Memory B cell (primary cell): ENCODE results near the gene FIZ1.
"Not testable (repeated sequence)": the region's sequence is repeated elsewhere in the genome, so short reads cannot be mapped to it uniquely, and the experiment has no call there.

ENCODE experiments used
- ATAC-seq: fragments of 150-1000 bp; cut with Tn5 transposase; 2 replicates; pipeline ENCODE4 v1.10.0; 2021; ENCODE audit warnings: low read depth, mild to moderate bottlenecking, moderate library complexity
- DNase-seq, 2 donors: peaks; one replicate each; pipeline ENCODE4 v3.0.0; 2022; ENCODE audit warnings: low spot score in 2 of 2
- H3K27ac Mint-ChIP-seq: one replicate; pipeline ENCODE4 v1.8.0; 2022; ENCODE audit warnings: mild to moderate bottlenecking, moderate library complexity, mixed read lengths
- H3K27me3 Mint-ChIP-seq: one replicate; pipeline ENCODE4 v1.8.0; 2022; ENCODE audit warnings: mixed read lengths
- H3K36me3 Mint-ChIP-seq: one replicate; pipeline ENCODE4 v1.8.0; 2022; ENCODE audit warnings: mild to moderate bottlenecking, mixed read lengths
- H3K4me1 Mint-ChIP-seq: one replicate; pipeline ENCODE4 v1.8.0; 2022; ENCODE audit warnings: mixed read lengths
- H3K4me3 Mint-ChIP-seq: one replicate; pipeline ENCODE4 v1.8.0; 2022; ENCODE audit warnings: mild to moderate bottlenecking, moderate library complexity, mixed read lengths
- H3K9me3 Mint-ChIP-seq: one replicate; pipeline ENCODE4 v1.8.0; 2022; ENCODE audit warnings: mixed read lengths

FIZ1 gene

GRCh38 chr19:55569477-55569876 lies 29.8 kb downstream of the FIZ1 start:
- H3K27me3 Mint-ChIP-seq, H3K9me3 Mint-ChIP-seq, H3K4me3 Mint-ChIP-seq, DNase-seq, ATAC-seq, H3K36me3 Mint-ChIP-seq, H3K27ac Mint-ChIP-seq, H3K4me1 Mint-ChIP-seq: not testable (repeated sequence)

DNA sequence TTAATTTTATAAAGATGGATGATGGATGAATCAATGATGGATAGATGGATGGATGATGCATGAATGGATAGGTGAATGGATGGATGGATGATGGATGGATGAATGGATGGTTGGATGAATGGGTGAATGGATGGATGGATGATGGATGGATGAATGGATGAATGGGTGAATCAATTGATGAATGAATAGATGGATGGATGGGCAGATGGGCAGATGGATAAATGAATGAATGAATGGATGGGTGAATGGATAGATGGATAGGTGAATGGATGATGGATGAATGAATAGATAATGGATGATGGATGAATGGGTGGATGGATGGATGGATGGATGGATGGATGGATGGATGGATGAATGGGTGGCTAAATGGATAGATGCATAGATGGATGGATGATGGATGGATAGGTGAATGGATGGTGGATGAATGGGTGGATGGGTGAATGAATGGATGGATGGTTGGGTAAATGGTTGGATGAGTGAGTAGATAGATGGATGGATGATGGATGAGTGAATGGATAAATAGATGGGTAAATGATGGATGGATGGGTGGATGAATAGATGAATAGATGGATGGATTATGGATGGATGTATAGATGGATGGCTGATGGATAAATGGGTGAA lies 31.5 kb downstream of the FIZ1 start:
- Mint-ChIP-seq H3K36me3 (no peaks in the 10 kb centered on the region), H3K4me1 (no peaks in the 10 kb centered on the region), H3K9me3 (no peaks in the 10 kb centered on the region), H3K27me3 (peaks cover 17% of the 10 kb centered on the region), H3K4me3 (no peak overlapping the region), H3K27ac (no peak overlapping the region)
- no peak for ATAC-seq
- DNase-seq, result no peak

- Mint-ChIP-seq H3K27ac (no peak overlapping the region), H3K9me3 (no peaks in the 10 kb centered on the region), H3K4me3 (no peak overlapping the region), H3K36me3 (no peaks in the 10 kb centered on the region), H3K27me3 (peaks cover 17% of the 10 kb centered on the region), H3K4me1 (no peaks in the 10 kb centered on the region)
- DNase-seq (no peak), ATAC-seq (no peak)
Measured at GRCh38 chr19:55566823-55567222, 32.5 kb downstream of the FIZ1 start.

- Mint-ChIP-seq H3K4me1 (no peaks in the 10 kb centered on the region), H3K27ac (no peak overlapping the region), H3K9me3 (no peaks in the 10 kb centered on the region), H3K4me3 (no peak overlapping the region), H3K36me3 (no peaks in the 10 kb centered on the region), H3K27me3 (peaks cover 21% of the 10 kb centered on the region)
- ATAC-seq, result no peak
- no peak for DNase-seq
Measured at GRCh38 chr19:55563261-55563690, 36.0 kb downstream of the FIZ1 start.

DNA sequence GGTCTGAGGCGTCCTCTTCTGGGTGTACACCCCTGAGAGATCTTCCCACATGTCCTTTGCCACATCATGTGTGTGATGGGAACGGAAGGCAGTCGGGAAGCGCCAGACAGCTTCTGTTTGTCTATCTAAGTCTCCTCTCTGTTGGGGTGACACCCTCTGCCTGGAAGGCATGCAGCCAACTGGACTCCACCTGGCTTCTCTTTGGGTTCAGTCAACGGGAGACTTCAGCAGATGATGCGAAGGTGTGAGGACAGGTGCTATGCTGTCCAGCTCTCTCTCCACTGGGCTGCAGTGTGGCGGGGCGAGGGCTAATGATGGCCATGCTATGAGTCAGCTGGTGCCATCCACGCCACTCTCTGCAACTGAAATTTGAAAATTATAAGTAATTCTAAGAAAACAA lies 39.6 kb downstream of the FIZ1 start:
- DNase-seq (no peak), ATAC-seq (no peak)
- H3K9me3 Mint-ChIP-seq, result no peaks in the 10 kb centered on the region
- H3K27ac Mint-ChIP-seq, result no peak overlapping the region
- H3K4me1 Mint-ChIP-seq, result no peaks in the 10 kb centered on the region
- H3K36me3 Mint-ChIP-seq, result no peaks in the 10 kb centered on the region
- H3K4me3 Mint-ChIP-seq, result no peak overlapping the region
- H3K27me3 Mint-ChIP-seq, result peaks cover 13% of the 10 kb centered on the region

DNA sequence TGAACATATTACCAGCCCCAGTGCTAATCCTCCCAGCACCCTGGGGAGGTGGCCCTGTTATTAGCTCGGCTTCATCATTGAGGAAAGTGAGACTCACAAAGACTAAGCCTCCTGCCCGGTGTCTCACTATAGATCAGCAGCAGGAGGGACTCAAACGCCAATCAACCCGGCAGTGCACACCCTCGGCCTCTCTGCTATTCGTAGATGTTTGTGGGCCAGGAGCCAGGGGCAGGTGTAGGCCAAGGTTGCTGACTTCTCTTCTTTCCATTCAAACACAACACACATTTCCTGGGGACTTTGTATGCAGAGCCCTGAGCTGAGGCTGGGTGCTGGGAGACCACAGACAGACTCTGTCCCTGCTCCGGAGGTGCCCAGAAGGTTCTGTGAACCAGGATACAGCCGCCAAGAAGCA lies 44.6 kb downstream of the FIZ1 start:
- no peaks in the 10 kb centered on the region for H3K4me1 Mint-ChIP-seq
- no peaks in the 10 kb centered on the region for H3K36me3 Mint-ChIP-seq
- no peak for DNase-seq
- no peak overlapping the region for H3K4me3 Mint-ChIP-seq
- ATAC-seq, result no peak
- peaks cover 23% of the 10 kb centered on the region for H3K27me3 Mint-ChIP-seq
- H3K27ac Mint-ChIP-seq, result no peak overlapping the region
- no peaks in the 10 kb centered on the region for H3K9me3 Mint-ChIP-seq

DNA sequence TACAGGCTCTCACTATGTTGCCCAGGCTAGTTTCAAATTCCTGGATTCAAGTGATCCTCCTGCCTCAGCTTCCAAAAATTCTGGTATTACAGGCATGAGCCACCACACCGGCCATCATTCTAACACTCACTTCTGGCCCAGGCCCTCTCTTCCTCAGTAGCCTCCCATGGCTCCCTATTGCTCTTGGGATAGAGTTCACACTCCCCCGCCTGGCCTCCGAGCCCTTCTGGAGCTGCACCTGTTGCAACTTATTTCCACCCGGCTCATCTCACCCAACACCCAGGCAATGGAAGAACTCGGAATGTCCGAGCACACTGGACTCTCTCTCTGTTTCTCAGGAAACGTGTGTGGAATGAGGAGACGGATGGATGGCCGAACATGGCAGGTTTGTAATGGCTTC lies 45.0 kb downstream of the FIZ1 start:
- Mint-ChIP-seq H3K27ac (no peak overlapping the region), H3K27me3 (peaks cover 23% of the 10 kb centered on the region), H3K36me3 (no peaks in the 10 kb centered on the region), H3K4me3 (no peak overlapping the region), H3K4me1 (peaks cover 2% of the 10 kb centered on the region), H3K9me3 (no peaks in the 10 kb centered on the region)
- DNase-seq, result no peak
- ATAC-seq, result no peak

GRCh38 chr19:55553217-55554182 lies 45.8 kb downstream of the FIZ1 start:
- Mint-ChIP-seq H3K4me1 (peaks cover 2% of the 10 kb centered on the region), H3K4me3 (no peak overlapping the region), H3K9me3 (no peaks in the 10 kb centered on the region), H3K27me3 (peaks cover 23% of the 10 kb centered on the region), H3K27ac (no peak overlapping the region), H3K36me3 (no peaks in the 10 kb centered on the region)
- DNase-seq (no peak), ATAC-seq (no peak)

DNA sequence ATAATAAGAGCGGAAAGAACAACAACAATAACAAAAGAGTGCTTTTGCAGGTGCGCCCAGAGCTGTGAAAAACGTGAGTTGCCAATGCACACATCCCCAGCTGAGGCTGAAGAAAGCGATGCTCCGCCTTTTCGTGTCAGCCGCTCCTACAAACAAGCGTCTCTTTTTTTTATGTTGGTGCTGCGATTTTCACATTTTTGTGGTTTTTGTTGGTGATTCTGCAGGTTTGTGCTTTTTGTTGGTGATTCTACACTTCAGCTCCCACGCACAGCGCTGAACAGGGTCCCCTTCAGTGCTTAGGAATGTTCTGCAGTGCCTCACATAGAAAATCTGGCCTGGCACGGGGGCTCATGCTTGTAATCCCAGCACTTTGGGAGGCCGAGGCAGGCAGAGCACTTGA lies 46.7 kb downstream of the FIZ1 start:
- H3K9me3 Mint-ChIP-seq, result no peaks in the 10 kb centered on the region
- no peaks in the 10 kb centered on the region for H3K36me3 Mint-ChIP-seq
- no peak overlapping the region for H3K27ac Mint-ChIP-seq
- ATAC-seq (no peak), DNase-seq (no peak)
- peaks cover 2% of the 10 kb centered on the region for H3K4me1 Mint-ChIP-seq
- H3K4me3 Mint-ChIP-seq, result no peak overlapping the region
- H3K27me3 Mint-ChIP-seq, result peaks cover 26% of the 10 kb centered on the region

- H3K4me3 Mint-ChIP-seq, result no peak overlapping the region
- ATAC-seq (no peak), DNase-seq (no peak)
- H3K36me3 Mint-ChIP-seq, result no peaks in the 10 kb centered on the region
- no peak overlapping the region for H3K27ac Mint-ChIP-seq
- peaks cover 2% of the 10 kb centered on the region for H3K4me1 Mint-ChIP-seq
- H3K27me3 Mint-ChIP-seq, result peaks cover 28% of the 10 kb centered on the region
- no peaks in the 10 kb centered on the region for H3K9me3 Mint-ChIP-seq
Measured at GRCh38 chr19:55552206-55552605, 47.1 kb downstream of the FIZ1 start.

DNA sequence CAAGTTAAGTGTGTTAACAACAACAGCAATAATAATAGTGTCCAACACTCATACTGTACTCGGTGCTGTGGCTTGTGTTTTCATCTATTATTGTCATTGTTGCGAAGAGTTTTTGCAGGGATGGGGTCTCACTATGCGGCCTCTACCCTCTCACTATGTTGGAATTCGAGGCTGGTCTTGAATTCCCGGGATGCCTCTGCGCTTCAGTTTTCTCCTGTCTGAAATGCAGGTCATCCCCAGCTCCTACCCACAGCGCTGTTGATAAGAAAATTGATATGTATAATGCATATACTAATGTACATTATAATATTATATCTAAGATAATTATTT lies 49.0 kb downstream of the FIZ1 start:
- Mint-ChIP-seq H3K27me3 (peaks cover 37% of the 10 kb centered on the region), H3K27ac (no peak overlapping the region), H3K4me3 (no peak overlapping the region), H3K36me3 (peaks cover 2% of the 10 kb centered on the region), H3K4me1 (peaks cover 2% of the 10 kb centered on the region), H3K9me3 (no peaks in the 10 kb centered on the region)
- ATAC-seq (no peak), DNase-seq (no peak)

DNA sequence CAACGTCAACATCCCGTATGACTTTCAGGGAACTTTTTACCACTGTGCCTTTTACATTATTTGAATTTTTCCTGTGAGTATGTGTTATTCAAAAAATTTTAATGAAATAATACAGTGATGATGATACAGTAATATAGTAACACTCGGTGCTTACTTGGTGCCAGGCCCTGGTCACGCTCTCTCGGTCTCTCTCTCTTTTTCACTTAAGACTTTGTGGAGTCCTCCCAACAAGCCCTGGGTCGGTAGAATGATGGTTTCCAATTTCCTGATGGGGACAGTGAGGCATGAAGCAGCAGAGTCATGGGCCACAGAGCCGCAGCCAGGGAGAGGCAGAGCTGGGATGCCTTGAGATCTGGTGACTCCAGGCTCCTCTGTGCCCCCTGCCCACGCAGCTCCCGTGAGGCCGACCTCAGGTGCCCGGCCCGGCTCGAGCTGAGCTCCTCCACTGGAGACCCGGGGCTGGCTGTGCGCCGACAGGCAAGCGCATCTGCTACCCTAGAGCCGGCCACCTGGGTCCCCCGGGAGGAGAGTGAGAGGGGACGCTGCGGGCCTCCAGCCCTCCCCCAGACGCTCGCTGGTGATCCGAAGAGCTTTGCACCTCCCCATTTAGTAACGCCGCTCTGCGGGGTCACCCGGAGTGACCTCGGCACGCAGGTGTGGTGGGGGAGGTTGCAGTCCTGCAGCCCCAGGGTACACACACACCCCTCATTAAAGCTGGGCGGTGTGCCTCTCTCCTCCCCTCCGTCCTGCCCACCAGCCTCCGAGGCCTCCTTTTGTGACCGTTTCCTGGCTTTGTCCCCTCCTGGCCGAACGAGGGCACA lies 49.6 kb downstream of the FIZ1 start:
- DNase-seq (no peak), ATAC-seq (no peak)
- H3K36me3 Mint-ChIP-seq, result peaks cover 2% of the 10 kb centered on the region
- H3K27me3 Mint-ChIP-seq, result peaks cover 39% of the 10 kb centered on the region
- H3K9me3 Mint-ChIP-seq, result no peaks in the 10 kb centered on the region
- H3K4me1 Mint-ChIP-seq, result peaks cover 2% of the 10 kb centered on the region
- no peak overlapping the region for H3K27ac Mint-ChIP-seq
- H3K4me3 Mint-ChIP-seq, result no peak overlapping the region

DNA sequence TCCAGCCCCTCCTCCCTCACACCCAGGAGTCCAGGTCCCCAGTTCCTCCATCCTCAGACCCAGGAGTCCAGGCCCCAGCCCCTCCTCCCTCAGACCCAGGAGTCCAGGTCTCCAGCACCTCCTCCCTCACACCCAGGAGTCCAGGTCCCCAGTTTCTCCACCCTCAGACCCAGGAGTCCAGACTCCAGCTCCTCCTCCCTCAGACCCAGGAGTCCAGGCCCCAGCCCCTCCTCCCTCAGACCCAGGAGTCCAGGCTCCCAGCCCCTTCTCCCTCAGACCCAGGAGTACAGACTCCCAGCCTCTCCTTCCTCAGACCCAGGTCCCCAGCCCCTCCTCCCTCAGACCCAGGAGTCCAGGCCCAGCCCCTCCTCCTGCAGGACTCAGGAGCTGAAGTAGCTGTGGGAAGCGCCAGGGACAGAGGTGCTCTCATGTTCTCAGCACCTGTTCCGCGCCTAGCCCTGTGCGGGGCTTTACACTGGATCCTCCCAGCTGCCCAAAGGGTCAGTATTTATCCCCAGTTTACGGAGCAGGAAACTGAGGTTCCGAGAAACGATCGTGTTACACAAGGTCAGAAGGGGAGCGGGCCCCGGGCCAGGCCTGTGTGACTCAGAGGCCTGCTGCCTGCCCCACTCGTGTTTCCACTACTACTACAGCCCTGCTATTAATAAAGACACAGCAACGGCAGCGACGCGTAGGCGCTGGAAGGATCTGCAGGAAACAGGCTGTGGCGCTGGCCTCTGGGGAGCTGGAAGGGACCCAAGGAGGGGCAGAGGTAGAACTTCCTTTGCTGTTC lies 52.3 kb downstream of the FIZ1 start:
- H3K9me3 Mint-ChIP-seq, result peaks cover 8% of the 10 kb centered on the region
- H3K36me3 Mint-ChIP-seq, result peaks cover 4% of the 10 kb centered on the region
- ATAC-seq (no peak), DNase-seq (no peak)
- H3K4me1 Mint-ChIP-seq, result peaks cover 2% of the 10 kb centered on the region
- no peak overlapping the region for H3K27ac Mint-ChIP-seq
- no peak overlapping the region for H3K4me3 Mint-ChIP-seq
- H3K27me3 Mint-ChIP-seq, result peaks cover 35% of the 10 kb centered on the region
